Measurements from ENCODE around the gene ARMC2. TPM values are rescaled to one million over a fixed set of nuclear protein-coding genes. Genes with fewer than 3 reads are reported as not detected.

The ARMC2 gene, protein sequence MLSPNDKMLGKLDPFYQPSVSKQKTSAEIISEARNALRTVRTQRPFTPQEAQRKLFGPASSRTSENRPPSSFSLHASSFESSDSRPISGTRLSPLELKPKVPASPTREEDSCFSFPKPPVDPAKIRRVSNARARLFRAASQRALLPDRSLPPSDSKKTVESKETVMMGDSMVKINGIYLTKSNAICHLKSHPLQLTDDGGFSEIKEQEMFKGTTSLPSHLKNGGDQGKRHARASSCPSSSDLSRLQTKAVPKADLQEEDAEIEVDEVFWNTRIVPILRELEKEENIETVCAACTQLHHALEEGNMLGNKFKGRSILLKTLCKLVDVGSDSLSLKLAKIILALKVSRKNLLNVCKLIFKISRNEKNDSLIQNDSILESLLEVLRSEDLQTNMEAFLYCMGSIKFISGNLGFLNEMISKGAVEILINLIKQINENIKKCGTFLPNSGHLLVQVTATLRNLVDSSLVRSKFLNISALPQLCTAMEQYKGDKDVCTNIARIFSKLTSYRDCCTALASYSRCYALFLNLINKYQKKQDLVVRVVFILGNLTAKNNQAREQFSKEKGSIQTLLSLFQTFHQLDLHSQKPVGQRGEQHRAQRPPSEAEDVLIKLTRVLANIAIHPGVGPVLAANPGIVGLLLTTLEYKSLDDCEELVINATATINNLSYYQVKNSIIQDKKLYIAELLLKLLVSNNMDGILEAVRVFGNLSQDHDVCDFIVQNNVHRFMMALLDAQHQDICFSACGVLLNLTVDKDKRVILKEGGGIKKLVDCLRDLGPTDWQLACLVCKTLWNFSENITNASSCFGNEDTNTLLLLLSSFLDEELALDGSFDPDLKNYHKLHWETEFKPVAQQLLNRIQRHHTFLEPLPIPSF
- total RNA-seq: 4.9 and 9.9 TPM in 2 replicates
- total RNA-seq (2013): 3.8 TPM
- polyA plus RNA-seq: 4.4 and 4.8 TPM in 2 replicates
- 1.7 and 1.8 TPM in 2 replicates for polyA minus RNA-seq

DNA sequence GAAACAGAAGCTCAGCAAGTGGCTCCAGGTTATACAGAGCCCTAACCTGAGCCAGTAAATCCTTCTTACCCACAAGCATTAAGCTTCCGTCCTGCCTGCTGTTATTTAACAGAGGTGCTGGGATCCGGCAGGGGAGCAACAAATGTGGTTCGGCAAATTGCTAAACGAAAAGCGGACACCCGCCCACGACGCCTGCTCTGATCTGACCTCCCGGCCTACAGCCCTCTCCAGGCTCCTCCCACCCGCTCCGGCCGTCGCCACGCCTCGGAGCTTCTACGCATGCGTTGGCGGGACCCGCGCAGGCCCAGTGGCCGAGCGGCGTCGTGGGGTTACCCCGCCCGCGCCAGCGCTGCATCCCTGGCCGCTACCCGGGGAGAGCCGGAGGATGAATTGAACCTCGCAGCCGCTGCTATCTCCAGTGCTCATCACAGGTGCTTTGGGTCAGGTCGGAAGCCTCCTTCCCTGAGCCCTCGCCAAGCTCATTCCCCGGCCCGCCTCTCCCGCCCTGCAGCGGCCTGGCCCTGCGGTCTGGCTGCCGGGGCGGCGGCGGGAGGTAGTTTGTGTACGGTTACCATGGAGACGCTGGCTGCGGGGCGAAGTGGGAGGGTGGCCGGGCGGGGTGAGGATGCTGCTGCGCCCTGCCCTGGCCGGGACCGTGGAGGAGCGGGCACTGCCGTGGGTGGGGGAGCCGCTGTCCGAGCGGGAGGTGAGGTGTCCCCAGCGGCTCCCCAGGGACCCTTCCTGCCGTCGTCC is at the start of gene ARMC2:
Gene ARMC2, plus strand, starts transcription at position 307 of the 753 bp plus-strand sequence. CDS start 5,846 bp downstream, outside the sequence.
- peak; percentile 95 for DNase-seq
- no peaks in the 10 kb centered on the region for H4K20me1 ChIP-seq (ENCODE audit: control insufficient read depth, insufficient read depth, low read length, poor library complexity, severe bottlenecking)
- no peaks in the 10 kb centered on the region for H3K9me3 ChIP-seq (ENCODE audit: control extremely low read depth in 1 of 3, control insufficient read depth in 2 of 3, insufficient read depth in 1 of 3, low read length in 2 of 3)
- Mint-ChIP-seq H3K4me3 (peak within 1 kb of the TSS; percentile 93), H3K4me1 (peaks cover 13% of the 10 kb centered on the region), H3K9me3 (ENCODE audit: insufficient read depth) (no peaks in the 10 kb centered on the region), H3K27ac (peak within 1 kb of the TSS; percentile 94), H3K27me3 (no peaks in the 10 kb centered on the region)
- H3K36me3 ChIP-seq (replicated peaks in 1 of 2; ENCODE audit: control extremely low read depth in 1 of 2, control insufficient read depth in 1 of 2, extremely low read depth in 1 of 2, insufficient read depth in 2 of 2, low read length in 1 of 2): no peaks in the 10 kb centered on the region
- H3K4me3 ChIP-seq (ENCODE audit: control extremely low read depth in 1 of 5, extremely low read depth in 1 of 5, insufficient read depth in 1 of 5, low read depth in 2 of 5, low read length in 4 of 5): peak within 1 kb of the TSS; percentile 53 to 85 (median 78)
- TF ChIP-seq, protein P1, sequence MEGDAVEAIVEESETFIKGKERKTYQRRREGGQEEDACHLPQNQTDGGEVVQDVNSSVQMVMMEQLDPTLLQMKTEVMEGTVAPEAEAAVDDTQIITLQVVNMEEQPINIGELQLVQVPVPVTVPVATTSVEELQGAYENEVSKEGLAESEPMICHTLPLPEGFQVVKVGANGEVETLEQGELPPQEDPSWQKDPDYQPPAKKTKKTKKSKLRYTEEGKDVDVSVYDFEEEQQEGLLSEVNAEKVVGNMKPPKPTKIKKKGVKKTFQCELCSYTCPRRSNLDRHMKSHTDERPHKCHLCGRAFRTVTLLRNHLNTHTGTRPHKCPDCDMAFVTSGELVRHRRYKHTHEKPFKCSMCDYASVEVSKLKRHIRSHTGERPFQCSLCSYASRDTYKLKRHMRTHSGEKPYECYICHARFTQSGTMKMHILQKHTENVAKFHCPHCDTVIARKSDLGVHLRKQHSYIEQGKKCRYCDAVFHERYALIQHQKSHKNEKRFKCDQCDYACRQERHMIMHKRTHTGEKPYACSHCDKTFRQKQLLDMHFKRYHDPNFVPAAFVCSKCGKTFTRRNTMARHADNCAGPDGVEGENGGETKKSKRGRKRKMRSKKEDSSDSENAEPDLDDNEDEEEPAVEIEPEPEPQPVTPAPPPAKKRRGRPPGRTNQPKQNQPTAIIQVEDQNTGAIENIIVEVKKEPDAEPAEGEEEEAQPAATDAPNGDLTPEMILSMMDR (IDR thresholded peaks at IDR 0.05): no peak
- no peak for TF ChIP-seq EZH2 (IDR thresholded peaks at IDR 0.05; ENCODE audit: borderline replicate concordance, insufficient read depth, low read depth, low read length, poor library complexity, severe bottlenecking)
- peaks cover 9 to 12% of the 10 kb centered on the region in 2 donors for H3K4me1 ChIP-seq (ENCODE audit: control insufficient read depth in 2 of 2, insufficient read depth in 2 of 2, low read length in 2 of 2)
- peak within 1 kb of the TSS; percentile 48 to 77 for H3K27ac ChIP-seq (ENCODE audit: low read length in 2 of 2)
- peaks cover 0 to 2% (median 0%) of the 10 kb centered on the region in 4 experiments for H3K27me3 ChIP-seq (replicated peaks in 1 of 4; ENCODE audit: control extremely low read depth in 1 of 4, control insufficient read depth in 3 of 4, insufficient read depth in 4 of 4, low read length in 3 of 4)
- ChIA-PET POLR2A (interaction anchor here (1.1 to 2.2 kb wide), 3 partner anchors 247 to 289 kb away, joined by 4 to 7 read pairs (median 4); partner anchors contain the start of genes CEP57L1, FOXO3 and SESN1), CTCF (interaction anchor here (0.8 to 4.8 kb wide), 7 partner anchors 12 to 306 kb away, joined by 3 to 30 read pairs (median 5); no protein-coding TSS in a partner anchor)
- intact Hi-C loops (cut with micrococcal nuclease): loop anchor here (1.0 to 2.0 kb wide), 8 partner anchors 13 to 774 kb away; partner anchors contain the start of genes CD164, CEP57L1, OSTM1 and SESN1
- peak; percentile 93 for ATAC-seq (ENCODE audit: low read depth)
- H2AFZ ChIP-seq (ENCODE audit: insufficient read depth, low read depth, low read length, poor library complexity, severe bottlenecking): peak within 1 kb of the TSS; percentile 88
- under 1% methylated on average over 58 of the region's 61 CpGs for WGBS (ENCODE audit: insufficient coverage)
- H3K9ac ChIP-seq (ENCODE audit: low read length): peak within 1 kb of the TSS; percentile 73
- H3K79me2 ChIP-seq (ENCODE audit: control insufficient read depth, insufficient read depth, low read length): no peaks in the 10 kb centered on the region
- H3K4me2 ChIP-seq (replicated peaks; ENCODE audit: low read depth, low read length, poor library complexity, severe bottlenecking): peak within 1 kb of the TSS; percentile 88

All from B cell (primary cell).